B cell (primary cell): ENCODE data around the gene MED31. TPM values are rescaled to one million over a fixed set of nuclear protein-coding genes. Genes with fewer than 3 reads are reported as not detected.
"Not testable (repeated sequence)": the region's sequence is repeated elsewhere in the genome, so short reads cannot be mapped to it uniquely, and the experiment has no call there.

Experiments used
- ATAC-seq: fragments of 200-7000 bp; cut with Tn5 transposase; one replicate; pipeline ENCODE4 v1.10.0; 2021; ENCODE audit warnings: low read depth, mild to moderate bottlenecking, moderate number of reproducible peaks, moderate library complexity
- CTCF ChIA-PET: fragments of 350-600 bp; sonication (Branson Sonifier 250); formaldehyde crosslinking; loops from one replicate; lab custom pipeline; 2021; ENCODE audit warnings: antibody characterized with exemption, inconsistent platforms; lab: Charles Lee
- POLR2A ChIA-PET: fragments of 350-600 bp; sonication (Branson Sonifier 250); formaldehyde crosslinking; loops from one replicate; lab custom pipeline; 2021; ENCODE audit warnings: antibody characterized with exemption; lab: Charles Lee
- DNase-seq: peaks from one replicate; pipeline ENCODE4 v3.0.0; 2013
- H2AFZ ChIP-seq: 2 replicates; pipeline ENCODE4 v1.6.1; 2012; ENCODE audit warnings: mild to moderate bottlenecking, low read depth, low read length; ENCODE audit not compliant: insufficient read depth, poor library complexity, severe bottlenecking
- H3K27ac ChIP-seq, 2 donors: 1 replicate in 1 of 2; 2 replicates in 1 of 2; pipeline ENCODE4 v1.5.1; 2012 to 2013; ENCODE audit warnings: low read length in 2 of 2, mild to moderate bottlenecking in 2 of 2, moderate library complexity in 1 of 2
- H3K27me3 ChIP-seq, 4 experiments: fragments of 200-600 bp in 1 of 4; sonication (generic) in 1 of 4; replicated peaks in 1 of 4; 1 replicate in 2 of 4; 2 replicates in 2 of 4; pipeline versions ENCODE4 v1.6.1 to v1.7.0; 2013 to 2016; ENCODE audit warnings: low read length in 3 of 4, mild to moderate bottlenecking in 2 of 4, mixed read lengths in 1 of 4, moderate library complexity in 1 of 4; ENCODE audit not compliant: insufficient read depth in 4 of 4, control insufficient read depth in 3 of 4; ENCODE audit errors: control extremely low read depth in 1 of 4
- H3K36me3 ChIP-seq, 2 experiments: replicated peaks in 1 of 2; 1 replicate in 1 of 2; 2 replicates in 1 of 2; pipeline versions ENCODE4 v1.6.1 to v1.7.1; 2013; ENCODE audit warnings: low read length in 1 of 2; ENCODE audit not compliant: insufficient read depth in 2 of 2, control insufficient read depth in 1 of 2; ENCODE audit errors: control extremely low read depth in 1 of 2, extremely low read depth in 1 of 2
- H3K4me1 ChIP-seq, 2 donors: fragments of 200-600 bp in 1 of 2; sonication (generic) in 1 of 2; 1 replicate in 1 of 2; 2 replicates in 1 of 2; pipeline versions ENCODE4 v1.5.1 to v1.6.1; 2013 to 2017; ENCODE audit warnings: low read length in 2 of 2; ENCODE audit not compliant: control insufficient read depth in 2 of 2, insufficient read depth in 2 of 2
- H3K4me2 ChIP-seq: replicated peaks from 2 replicates; pipeline ENCODE3; 2012; ENCODE audit warnings: mild to moderate bottlenecking, low read depth, low read length; ENCODE audit not compliant: poor library complexity, severe bottlenecking
- H3K4me3 ChIP-seq, 5 experiments: fragments of 200-600 bp in 1 of 5; sonication (generic) in 1 of 5; 1 replicate in 3 of 5; 2 replicates in 2 of 5; pipeline versions ENCODE4 v1.5.1 to v1.7.0; 2011 to 2016; ENCODE audit warnings: low read length in 4 of 5, mild to moderate bottlenecking in 4 of 5, low read depth in 2 of 5, control low read depth in 1 of 5, moderate library complexity in 1 of 5; ENCODE audit not compliant: insufficient read depth in 1 of 5; ENCODE audit errors: control extremely low read depth in 1 of 5, extremely low read depth in 1 of 5
- H3K79me2 ChIP-seq: fragments of 200-600 bp; sonication (generic); one replicate; pipeline ENCODE4 v1.6.0; 2016; ENCODE audit warnings: low read length; ENCODE audit not compliant: control insufficient read depth, insufficient read depth
- H3K9ac ChIP-seq: fragments of 200-600 bp; sonication (generic); 2 replicates; pipeline ENCODE4 v1.6.1; 2017; ENCODE audit warnings: mild to moderate bottlenecking, low read length, moderate library complexity
- H3K9me3 ChIP-seq, 3 donors: one replicate each; pipeline versions ENCODE4 v1.6.1 to v1.7.1; 2013; ENCODE audit warnings: low read length in 2 of 3; ENCODE audit not compliant: control insufficient read depth in 2 of 3, insufficient read depth in 1 of 3; ENCODE audit errors: control extremely low read depth in 1 of 3
- H4K20me1 ChIP-seq: 2 replicates; pipeline ENCODE4 v1.6.0; 2012; ENCODE audit warnings: mild to moderate bottlenecking, low read length; ENCODE audit not compliant: insufficient read depth, control insufficient read depth, poor library complexity, severe bottlenecking
- H3K27ac Mint-ChIP-seq: one replicate; pipeline ENCODE4 v1.8.0; 2021; ENCODE audit warnings: mixed read lengths
- H3K27me3 Mint-ChIP-seq: one replicate; pipeline ENCODE4 v1.8.0; 2021; ENCODE audit warnings: mixed read lengths
- H3K4me1 Mint-ChIP-seq: one replicate; pipeline ENCODE4 v1.8.0; 2021; ENCODE audit warnings: mixed read lengths
- H3K4me3 Mint-ChIP-seq: one replicate; pipeline ENCODE4 v1.8.0; 2021; ENCODE audit warnings: mixed read lengths
- H3K9me3 Mint-ChIP-seq: one replicate; pipeline ENCODE4 v1.8.0; 2022; ENCODE audit warnings: mixed read lengths; ENCODE audit not compliant: insufficient read depth
- CTCF ChIP-seq: fragments of 200-600 bp; IDR thresholded peaks from one replicate; pipeline ENCODE4 v1.8.0; 2022; ENCODE audit warnings: antibody characterized with exemption, mild to moderate bottlenecking
- EZH2 ChIP-seq: IDR thresholded peaks from 2 replicates; pipeline ENCODE4 v1.6.1; 2012; ENCODE audit warnings: borderline replicate concordance, low read depth, mild to moderate bottlenecking, moderate library complexity, low read length; ENCODE audit not compliant: insufficient read depth, poor library complexity, severe bottlenecking
- WGBS: methylation state at CpG from one replicate; pipeline ENCODE4 v1.1.5; 2013; ENCODE audit warnings: missing lambda C conversion rate; ENCODE audit not compliant: insufficient coverage; 5-methylcytosine and 5-hydroxymethylcytosine counted together
- intact Hi-C: fragments of 100-400 bp; cut with micrococcal nuclease; formaldehyde crosslinking; loops from one replicate; pipeline ENCODE4 v1.10.0; 2022
- polyA plus RNA-seq: library from polyadenylated mRNA; depleted of rRNA; stranded (reverse); fragments of >200 nt; gene quantifications from 2 replicates; pipeline ENCODE4 v1.2.3, GENCODE V29; 2012
- small RNA-seq: library from RNA; depleted of rRNA; stranded (forward); fragments of <200 nt; gene quantifications from one replicate; pipeline ENCODE3, GENCODE V24; 2012; ENCODE audit warnings: low replicate concordance, low read depth; ENCODE audit not compliant: insufficient read length
- total RNA-seq, 2 donors: library from RNA; stranded (reverse); fragments of 120-200 nt in 1 of 2; gene quantifications; 1 replicate in 1 of 2; 2 replicates in 1 of 2; pipeline versions ENCODE4 v1.2.3 to v1.2.4, GENCODE V29; 2013 to 2022

Gene MED31
- total and polyA plus RNA-seq, 2 donors (not counting 1 experiment from before 2014, with no cell fraction given): 9.2 to 25.5 TPM

GRCh38 chr17:6596081-6596480, 55.3 kb downstream of the MED31 start:
- Histone ChIP-seq H3K36me3 (peaks cover 15 to 31% of the 10 kb centered on the region in 2 experiments), H3K4me2 (no peak overlapping the region)
- CTCF ChIA-PET: no interaction called here

GRCh38 chr17:6593371-6593770, 58.0 kb downstream of the MED31 start:
- H3K27me3 ChIP-seq, H3K4me2 ChIP-seq, H3K79me2 ChIP-seq, CTCF ChIA-PET, H3K27ac ChIP-seq, H3K4me3 ChIP-seq, POLR2A ChIA-PET, H3K4me1 ChIP-seq, H3K4me3 Mint-ChIP-seq, H3K27me3 Mint-ChIP-seq, ATAC-seq, H2AFZ ChIP-seq, H3K9ac ChIP-seq, H4K20me1 ChIP-seq, DNase-seq, H3K27ac Mint-ChIP-seq, H3K4me1 Mint-ChIP-seq, intact Hi-C loops, H3K9me3 Mint-ChIP-seq, H3K9me3 ChIP-seq: not testable (repeated sequence)
- H3K36me3 ChIP-seq: peaks cover 26 to 51% of the 10 kb centered on the region in 2 experiments
- 98% methylated on average over 12 of the region's 14 CpGs for WGBS

More at GRCh38 chr17:6596081-6596480, 55.3 kb downstream of the MED31 start:
- Histone ChIP-seq H4K20me1 (no peaks in the 10 kb centered on the region), H2AFZ (no peak overlapping the region), H3K4me3 (no peak overlapping the region), H3K4me1 (peaks cover 11 to 12% of the 10 kb centered on the region in 2 donors), H3K27ac (no peak overlapping the region), H3K27me3 (no peaks in the 10 kb centered on the region), H3K9me3 (no peaks in the 10 kb centered on the region), H3K79me2 (no peaks in the 10 kb centered on the region), H3K9ac (no peak overlapping the region)
- TF ChIP-seq CTCF (no peak), EZH2 (no peak)
- POLR2A ChIA-PET: no interaction called here
- ATAC-seq: no peak
- Mint-ChIP-seq H3K9me3 (no peaks in the 10 kb centered on the region), H3K27ac (no peak overlapping the region), H3K27me3 (no peaks in the 10 kb centered on the region), H3K4me1 (peaks cover 14% of the 10 kb centered on the region), H3K4me3 (no peak overlapping the region)
- intact Hi-C loops: loop anchor here (5.0 kb wide), 1 partner anchor 124 kb away; no protein-coding TSS in a partner anchor
- DNase-seq: no peak
- 96% methylated on average over 4 of the region's 7 CpGs for WGBS

Small RNA genes within 50 kb of the gene (small RNA-seq; reads per million reads assigned to genes)
- gene MIR4520-1: not detected
- not detected for gene RNA5SP435

Other genes with a start within 250 kb of the MED31 start
- gene AIPL1, start 216.5 kb downstream of the MED31 start, total RNA-seq: not detected in 2 replicates
- not detected in 2 replicates for gene AIPL1, start 216.5 kb downstream of the MED31 start, polyA plus RNA-seq
- not detected in 2 replicates for gene PIMREG, start 207.2 kb downstream of the MED31 start, total RNA-seq
- gene PIMREG, start 207.2 kb downstream of the MED31 start, polyA plus RNA-seq: 0.21 and 0.33 TPM in 2 replicates
- gene PITPNM3, start 95.0 kb downstream of the MED31 start, total RNA-seq: 0.49 and 0.51 TPM in 2 replicates
- gene PITPNM3, start 95.0 kb downstream of the MED31 start, polyA plus RNA-seq: 0.25 and 0.31 TPM in 2 replicates
- gene KIAA0753, start 10.9 kb downstream of the MED31 start, total RNA-seq: 28.7 and 29.1 TPM in 2 replicates
- gene KIAA0753, start 10.9 kb downstream of the MED31 start, polyA plus RNA-seq: 5.9 and 6.3 TPM in 2 replicates
- 18.2 and 19.5 TPM in 2 replicates for gene TXNDC17, start 10.5 kb downstream of the MED31 start, total RNA-seq
- 15.4 and 33.7 TPM in 2 replicates for gene TXNDC17, start 10.5 kb downstream of the MED31 start, polyA plus RNA-seq
- 7.7 and 11.6 TPM in 2 replicates for gene C17orf100, start 157 bp upstream of the MED31 start, total RNA-seq
- 1.4 and 3.7 TPM in 2 replicates for gene C17orf100, start 157 bp upstream of the MED31 start, polyA plus RNA-seq
- not detected in 2 replicates for gene SLC13A5, start 61.8 kb upstream of the MED31 start, total RNA-seq
- not detected in 2 replicates for gene SLC13A5, start 61.8 kb upstream of the MED31 start, polyA plus RNA-seq
- 116 and 127 TPM in 2 replicates for gene XAF1, start 104.4 kb upstream of the MED31 start, total RNA-seq
- 44.8 and 64.3 TPM in 2 replicates for gene XAF1, start 104.4 kb upstream of the MED31 start, polyA plus RNA-seq
- 0.70 TPM in 1 of 2 replicates, not detected in the other for gene FBXO39, start 124.6 kb upstream of the MED31 start, total RNA-seq
- gene FBXO39, start 124.6 kb upstream of the MED31 start, polyA plus RNA-seq: 0.12 and 0.13 TPM in 2 replicates
- gene TEKT1, start 180.1 kb upstream of the MED31 start, total RNA-seq: not detected in 2 replicates
- gene TEKT1, start 180.1 kb upstream of the MED31 start, polyA plus RNA-seq: not detected in 2 replicates